COLO829 (cell line): ENCODE measurements around the gene OR13C9.
"Not testable (repeated sequence)": the region's sequence is repeated elsewhere in the genome, so short reads cannot be mapped to it uniquely, and the experiment has no call there.

Experiments used
- DNase-seq: peaks from one replicate; pipeline ENCODE4 v3.0.0; 2012; ENCODE audit warnings: low spot score

Gene OR13C9

GRCh38 chr9:104618104-104618503 is at the start of gene OR13C9:
Gene OR13C9 (minus strand): TSS chr9:104618204. CDS start chr9:104618204, 0 bp downstream.
- no peak for DNase-seq

- no peak for DNase-seq
Measured at GRCh38 chr9:104658496-104659195, 40.6 kb upstream of the OR13C9 start.

- no peak for DNase-seq
Measured at GRCh38 chr9:104635456-104635855, 17.5 kb upstream of the OR13C9 start.

GRCh38 chr9:104633976-104634520 is 16.0 kb upstream of the OR13C9 start:
- no peak for DNase-seq

GRCh38 chr9:104625964-104626363 is 8.0 kb upstream of the OR13C9 start:
- not testable (repeated sequence) for DNase-seq

GRCh38 chr9:104617418-104617817 is 586 bp downstream of the OR13C9 start:
- no peak for DNase-seq

GRCh38 chr9:104611213-104611612 is 6.8 kb downstream of the OR13C9 start:
- no peak for DNase-seq

GRCh38 chr9:104608336-104608735 is 9.7 kb downstream of the OR13C9 start:
- DNase-seq: no peak

- no peak for DNase-seq
Measured at GRCh38 chr9:104606152-104606551, 11.9 kb downstream of the OR13C9 start.

- DNase-seq: not testable (repeated sequence)
Measured at GRCh38 chr9:104605527-104605926, 12.5 kb downstream of the OR13C9 start, which contains the start of gene OR13C2. Gene OR13C2 (minus strand): TSS chr9:104605627. CDS start chr9:104605627, 0 bp downstream.

- no peak for DNase-seq
Measured at GRCh38 chr9:104604801-104605200, 13.2 kb downstream of the OR13C9 start.

GRCh38 chr9:104599313-104599712 is 18.7 kb downstream of the OR13C9 start, which contains the start of gene OR13C5:
Gene OR13C5 (minus strand): TSS chr9:104599413. CDS start chr9:104599413, 0 bp downstream.
- DNase-seq: not testable (repeated sequence)

GRCh38 chr9:104598749-104599148 is 19.3 kb downstream of the OR13C9 start:
- DNase-seq: not testable (repeated sequence)

GRCh38 chr9:104589626-104590025 is 28.4 kb downstream of the OR13C9 start:
- DNase-seq: no peak

GRCh38 chr9:104586496-104587180 is 31.4 kb downstream of the OR13C9 start:
- no peak for DNase-seq

GRCh38 chr9:104580562-104580961 is 37.4 kb downstream of the OR13C9 start:
- DNase-seq: no peak

- DNase-seq: no peak
Measured at GRCh38 chr9:104577263-104577662, 40.7 kb downstream of the OR13C9 start.

GRCh38 chr9:104575456-104575855 is 42.5 kb downstream of the OR13C9 start:
- no peak for DNase-seq

GRCh38 chr9:104572612-104573011 is 45.4 kb downstream of the OR13C9 start:
- DNase-seq: no peak

- no peak for DNase-seq
Measured at GRCh38 chr9:104568868-104569267, 49.1 kb downstream of the OR13C9 start, which contains the start of gene OR13C8. Gene OR13C8 (plus strand): TSS chr9:104569168. CDS start chr9:104569168, 0 bp downstream.
